Body of pancreas (tissue), 4 donors: Measurements from ENCODE around the gene FBLN2. TPM values are rescaled to one million over a fixed set of nuclear protein-coding genes. Genes with fewer than 3 reads are reported as not detected.

Source experiments
- ATAC-seq: fragments of 150-250 bp; one replicate; pipeline ENCODE4 v1.9.1; 2016
- DNase-seq, 4 donors: peaks; one replicate each; pipeline ENCODE4 v3.0.0-alpha.2; 2019
- H3K27ac ChIP-seq, 4 donors: fragments of 200-600 bp; sonication (generic); 1 replicate in 3 of 4; 2 replicates in 1 of 4; pipeline versions ENCODE4 v1.5.1 to v1.6.1; 2016 to 2019; ENCODE audit warnings: mild to moderate bottlenecking in 1 of 4, mixed read lengths in 1 of 4, moderate library complexity in 1 of 4
- H3K27me3 ChIP-seq, 2 donors: fragments of 200-600 bp; sonication (generic); one replicate each; pipeline ENCODE4 v1.6.0; 2016; ENCODE audit warnings: mild to moderate bottlenecking in 1 of 2
- H3K36me3 ChIP-seq, 2 donors: fragments of 200-600 bp; sonication (generic); replicated peaks in 1 of 2; 2 replicates each; pipeline ENCODE4 v1.5.1; 2016; ENCODE audit warnings: low read depth in 2 of 2; ENCODE audit not compliant: insufficient read depth in 1 of 2
- H3K4me1 ChIP-seq: fragments of 200-600 bp; sonication (generic); one replicate; pipeline ENCODE4 v1.6.0; 2016
- H3K4me3 ChIP-seq, 2 donors: fragments of 200-600 bp; sonication (generic); 1 replicate in 1 of 2; 2 replicates in 1 of 2; pipeline ENCODE4 v1.5.1; 2016 to 2019
- H3K9me3 ChIP-seq, 3 donors: fragments of 200-600 bp; sonication (generic); 1 replicate in 2 of 3; 2 replicates in 1 of 3; pipeline ENCODE4 v1.5.1; 2016
- CTCF ChIP-seq, 7 experiments: fragments of 450-650 bp in 4 of 7; fragments of 200-600 bp in 3 of 7; sonication (generic) in 3 of 7; IDR thresholded peaks; one replicate each; pipeline ENCODE4 v1.5.1; 2016 to 2019; ENCODE audit warnings: antibody characterized with exemption in 7 of 7
- POLR2A ChIP-seq, 3 donors: fragments of 450-650 bp; IDR thresholded peaks; one replicate each; pipeline ENCODE4 v1.6.1; 2016; ENCODE audit warnings: antibody characterized with exemption in 3 of 3, mild to moderate bottlenecking in 2 of 3
- WGBS, 2 donors: methylation state at CpG; one replicate each; pipeline ENCODE4 v1.1.5; 2017; 5-methylcytosine and 5-hydroxymethylcytosine counted together
- intact Hi-C: fragments of 100-400 bp; cut with DNase I; formaldehyde crosslinking; loops from one replicate; pipeline ENCODE4 v1.15.1; 2023
- total RNA-seq, 2 donors: library from RNA; depleted of rRNA; stranded (reverse); fragments of >200 nt; gene quantifications; one replicate each; pipeline ENCODE4 v1.1.0, GENCODE V29; 2016

FBLN2 gene
- total RNA-seq, 2 donors from 2014 or later, result 18.9 to 54.7 TPM

GRCh38 chr3:13653631-13654279 lies 104.8 kb downstream of the FBLN2 start:
- TF ChIP-seq CTCF (IDR thresholded peaks at IDR 0.05) (no peak), POLR2A (IDR thresholded peaks at IDR 0.05) (no peak)
- H3K27me3 ChIP-seq, result peaks cover 0 to 10% of the 10 kb centered on the region in 2 donors
- H3K4me1 ChIP-seq, result peaks cover 14% of the 10 kb centered on the region
- DNase-seq (no peak), ATAC-seq (no peak)
- no peak overlapping the region for H3K4me3 ChIP-seq
- intact Hi-C loops, result loop anchor here (2.0 kb wide), 1 partner anchor 159 kb away; no protein-coding TSS in a partner anchor
- H3K9me3 ChIP-seq, result no peaks in the 10 kb centered on the region
- no peak overlapping the region for H3K27ac ChIP-seq
- WGBS, 2 donors, result 82 to 87% methylated on average over 20 of the region's 20 CpGs
- no peaks in the 10 kb centered on the region for H3K36me3 ChIP-seq

- H3K27ac ChIP-seq, result no peak overlapping the region
- H3K9me3 ChIP-seq, result no peaks in the 10 kb centered on the region
- H3K27me3 ChIP-seq, result peaks cover 0 to 10% of the 10 kb centered on the region in 2 donors
- DNase-seq (no peak), ATAC-seq (no peak)
- H3K4me3 ChIP-seq, result no peak overlapping the region
- 54 to 55% methylated on average over 15 of the region's 15 CpGs for WGBS, 2 donors
- H3K36me3 ChIP-seq, result no peaks in the 10 kb centered on the region
- H3K4me1 ChIP-seq, result peaks cover 14% of the 10 kb centered on the region
- TF ChIP-seq CTCF (IDR thresholded peaks at IDR 0.05), result no peak
- intact Hi-C loops, result loop anchor here (5.0 kb wide), 1 partner anchor 228 kb away; the partner anchor contains the start of gene WNT7A
These were observed 105.6 kb downstream of the FBLN2 start for GRCh38 chr3:13654330-13655060.

- peaks cover 0 to 10% of the 10 kb centered on the region in 2 donors for H3K27me3 ChIP-seq
- intact Hi-C loops, result loop anchor here (5.0 kb wide), 1 partner anchor 227 kb away; the partner anchor contains the start of gene WNT7A
- WGBS, 2 donors, result 6% methylated on average over 52 of the region's 70 CpGs; no CpG with 5 or more reads in 1 of the 2 donors
- H3K4me1 ChIP-seq, result peaks cover 13% of the 10 kb centered on the region
- DNase-seq (peak; percentile 35 to 63 (median 46)), ATAC-seq (peak; percentile 55)
- TF ChIP-seq POLR2A (IDR thresholded peaks at IDR 0.05) (no peak), CTCF (IDR thresholded peaks at IDR 0.05) (peak in 4 of 7 experiments; percentile 49 to 66 (median 63))
- H3K36me3 ChIP-seq, result no peaks in the 10 kb centered on the region
- no peaks in the 10 kb centered on the region for H3K9me3 ChIP-seq
- H3K27ac ChIP-seq, result no peak overlapping the region
- no peak overlapping the region for H3K4me3 ChIP-seq
These were observed 106.4 kb downstream of the FBLN2 start for GRCh38 chr3:13655061-13655913.

GRCh38 chr3:13656584-13657301 lies 107.8 kb downstream of the FBLN2 start:
- intact Hi-C loops, result loop anchor here (5.0 kb wide), 1 partner anchor 226 kb away; the partner anchor contains the start of gene WNT7A
- H3K27ac ChIP-seq, result no peak overlapping the region
- ATAC-seq (no peak), DNase-seq (no peak)
- no peaks in the 10 kb centered on the region for H3K9me3 ChIP-seq
- 57 to 70% methylated on average over 4 to 8 of the region's 8 CpGs for WGBS, 2 donors
- peaks cover 9% of the 10 kb centered on the region for H3K4me1 ChIP-seq
- no peaks in the 10 kb centered on the region for H3K36me3 ChIP-seq
- peaks cover 0 to 10% of the 10 kb centered on the region in 2 donors for H3K27me3 ChIP-seq
- TF ChIP-seq POLR2A (IDR thresholded peaks at IDR 0.05) (no peak), CTCF (IDR thresholded peaks at IDR 0.05) (no peak)
- H3K4me3 ChIP-seq, result no peak overlapping the region
